PC-3 (cell line): Measurements from ENCODE around the gene RNF217. TPM values are rescaled to one million over a fixed set of nuclear protein-coding genes. Genes with fewer than 3 reads are reported as not detected.

Experiments used
- ATAC-seq: fragments of 200-7000 bp; cut with Tn5 transposase; 2 replicates; pipeline ENCODE4 v1.9.1; 2020; ENCODE audit warnings: mild to moderate bottlenecking, moderate library complexity
- BruUV-seq: library from RNA; stranded (reverse); fragments of 400-500 nt; replicated peaks from 2 replicates; lab custom pipeline; 2021; lab: Mats Ljungman, UMichigan
- CTCF ChIA-PET: fragments of 300-600 bp; sonication (Branson Sonifier 250); formaldehyde crosslinking; loops from one replicate; lab custom pipeline; 2022; ENCODE audit warnings: antibody characterized with exemption; lab: Charles Lee
- POLR2A ChIA-PET: fragments of 300-600 bp; sonication (Branson Sonifier 250); formaldehyde crosslinking; loops from one replicate; lab custom pipeline; 2022; ENCODE audit warnings: antibody characterized with exemption; ENCODE audit not compliant: unreplicated experiment; lab: Charles Lee
- DNase-seq: peaks from one replicate; pipeline ENCODE4 v3.0.0-alpha.2; 2015
- H2AFZ ChIP-seq: fragments of 300-600 bp; sonication (generic); 2 replicates; pipeline ENCODE4 v1.6.0; 2016; ENCODE audit warnings: antibody characterized with exemption, low read length
- H3F3A ChIP-seq: fragments of 300-600 bp; sonication (generic); one replicate; pipeline ENCODE4 v1.6.0; 2017; ENCODE audit warnings: antibody characterized with exemption, low read length, control low read depth, mild to moderate bottlenecking; ENCODE audit not compliant: unreplicated experiment
- H3K27ac ChIP-seq: fragments of 300-600 bp; sonication (generic); 2 replicates; pipeline ENCODE4 v1.5.1; 2016; ENCODE audit warnings: mild to moderate bottlenecking, low read length
- H3K27me3 ChIP-seq: fragments of 300-600 bp; sonication (generic); 2 replicates; pipeline ENCODE4 v1.6.1; 2016; ENCODE audit warnings: low read length, mixed read lengths
- H3K36me3 ChIP-seq: fragments of 300-600 bp; sonication (generic); 2 replicates; pipeline ENCODE4 v1.6.1; 2016; ENCODE audit warnings: low read depth, mixed run types, low read length, mixed read lengths
- H3K4me1 ChIP-seq: fragments of 300-600 bp; sonication (generic); 2 replicates; pipeline ENCODE4 v1.5.1; 2016; ENCODE audit warnings: low read length; ENCODE audit not compliant: insufficient read depth
- H3K4me2 ChIP-seq: fragments of 300-600 bp; sonication (generic); 2 replicates; pipeline ENCODE4 v1.6.0; 2016; ENCODE audit warnings: low read length
- H3K4me3 ChIP-seq: fragments of 300-600 bp; sonication (generic); 2 replicates; pipeline ENCODE4 v1.5.1; 2016; ENCODE audit warnings: mild to moderate bottlenecking, low read length, mixed read lengths
- H3K79me2 ChIP-seq: fragments of 300-600 bp; sonication (generic); 2 replicates; pipeline ENCODE4 v1.6.1; 2017; ENCODE audit warnings: low read length, mixed read lengths
- H3K9ac ChIP-seq: fragments of 300-600 bp; sonication (generic); 2 replicates; pipeline ENCODE4 v1.6.0; 2016; ENCODE audit warnings: mild to moderate bottlenecking, low read length
- H3K9me2 ChIP-seq: fragments of 300-600 bp; sonication (generic); replicated peaks from 2 replicates; pipeline ENCODE4 v1.6.1; 2016; ENCODE audit warnings: mixed run types, low read length, mixed read lengths
- H3K9me3 ChIP-seq: fragments of 300-600 bp; sonication (generic); 2 replicates; pipeline ENCODE4 v1.6.1; 2016; ENCODE audit warnings: low read length, mixed read lengths
- H4K20me1 ChIP-seq: fragments of 300-600 bp; sonication (generic); 2 replicates; pipeline ENCODE4 v1.6.1; 2016; ENCODE audit warnings: low read length, mixed read lengths
- CTCF ChIP-seq: fragments of 300-600 bp; sonication (generic); conservative IDR thresholded peaks from 2 replicates; pipeline ENCODE4 v1.5.1; 2017; ENCODE audit warnings: antibody characterized with exemption, low read depth, mild to moderate bottlenecking, low read length
- EZH2 ChIP-seq: fragments of 300-600 bp; sonication (generic); IDR thresholded peaks from one replicate; pipeline ENCODE4 v1.6.1; 2017; ENCODE audit warnings: antibody characterized with exemption, mild to moderate bottlenecking, low read length; ENCODE audit not compliant: unreplicated experiment
- EZH2phosphoT487 ChIP-seq: fragments of 300-600 bp; sonication (generic); IDR thresholded peaks from 2 replicates; pipeline ENCODE4 v1.6.1; 2018; ENCODE audit warnings: mild to moderate bottlenecking, antibody characterized with exemption, low read length, borderline replicate concordance
- intact Hi-C: fragments of 100-400 bp; cut with micrococcal nuclease; formaldehyde crosslinking; loops from 2 replicates; pipeline ENCODE4 v1.9.0; 2023
- total RNA-seq: library from RNA; depleted of rRNA; stranded (reverse); fragments of >200 nt; gene quantifications from 2 replicates; pipeline ENCODE4 v1.2.3, GENCODE V29; 2014

Gene RNF217
- total RNA-seq, 1 experiment from 2014 or later: 7.7 TPM

- Histone ChIP-seq H3K27ac (no peak overlapping the region), H3K4me3 (no peak overlapping the region), H2AFZ (no peak overlapping the region), H3K27me3 (no peaks in the 10 kb centered on the region), H3K79me2 (no peaks in the 10 kb centered on the region), H3K9me3 (no peaks in the 10 kb centered on the region), H4K20me1 (no peaks in the 10 kb centered on the region), H3F3A (no peaks in the 10 kb centered on the region), H3K4me2 (no peak overlapping the region), H3K36me3 (no peaks in the 10 kb centered on the region), H3K9me2 (no peaks in the 10 kb centered on the region), H3K9ac (no peak overlapping the region), H3K4me1 (peaks cover 16% of the 10 kb centered on the region)
- no peak for TF ChIP-seq CTCF
- no peak for TF ChIP-seq EZH2phosphoT487
- no peak for TF ChIP-seq EZH2
- intact Hi-C loops: no loop called here
- no TSS peak for BruUV-seq
- ATAC-seq (no peak), DNase-seq (no peak)
- ChIA-PET POLR2A (no interaction called here), CTCF (no interaction called here)
Measured at GRCh38 chr6:124949706-124950105, 12.5 kb upstream of the RNF217 start.

- H3K9me3 ChIP-seq: no peaks in the 10 kb centered on the region
- no peaks in the 10 kb centered on the region for H3K9me2 ChIP-seq
- TF ChIP-seq EZH2phosphoT487: no peak
- no peak for TF ChIP-seq EZH2
- TF ChIP-seq CTCF: no peak
- H3K79me2 ChIP-seq: no peaks in the 10 kb centered on the region
- no peak overlapping the region for H3K27ac ChIP-seq
- intact Hi-C loops: no loop called here
- no peak for DNase-seq
- no peak overlapping the region for H3K9ac ChIP-seq
- H4K20me1 ChIP-seq: no peaks in the 10 kb centered on the region
- H3K27me3 ChIP-seq: no peaks in the 10 kb centered on the region
- no peaks in the 10 kb centered on the region for H3K4me1 ChIP-seq
- ChIA-PET CTCF (no interaction called here), POLR2A (no interaction called here)
- ATAC-seq: no peak
- no peak overlapping the region for H3K4me3 ChIP-seq
- H3K36me3 ChIP-seq: no peaks in the 10 kb centered on the region
- no peak overlapping the region for H3K4me2 ChIP-seq
- no peaks in the 10 kb centered on the region for H3F3A ChIP-seq
- H2AFZ ChIP-seq: no peak overlapping the region
- BruUV-seq: no TSS peak
Measured at GRCh38 chr6:124953808-124954207, 8.4 kb upstream of the RNF217 start.

GRCh38 chr6:124955108-124955856, 7.0 kb upstream of the RNF217 start:
- no peak overlapping the region for H3K9ac ChIP-seq
- no peaks in the 10 kb centered on the region for H3K36me3 ChIP-seq
- H3K4me2 ChIP-seq: no peak overlapping the region
- H2AFZ ChIP-seq: no peak overlapping the region
- no peak overlapping the region for H3K27ac ChIP-seq
- BruUV-seq: no TSS peak
- H3F3A ChIP-seq: no peaks in the 10 kb centered on the region
- no peaks in the 10 kb centered on the region for H4K20me1 ChIP-seq
- ATAC-seq (no peak), DNase-seq (no peak)
- TF ChIP-seq EZH2: no peak
- no peak for TF ChIP-seq CTCF
- TF ChIP-seq EZH2phosphoT487: no peak
- no peaks in the 10 kb centered on the region for H3K27me3 ChIP-seq
- intact Hi-C loops: no loop called here
- ChIA-PET CTCF (no interaction called here), POLR2A (no interaction called here)
- no peaks in the 10 kb centered on the region for H3K4me1 ChIP-seq
- no peaks in the 10 kb centered on the region for H3K79me2 ChIP-seq
- no peaks in the 10 kb centered on the region for H3K9me2 ChIP-seq
- H3K9me3 ChIP-seq: no peaks in the 10 kb centered on the region
- H3K4me3 ChIP-seq: no peak overlapping the region
